OCI-LY3 (cell line): ENCODE results near the gene CALHM2.

ENCODE experiments used
- H2AFZ ChIP-seq: fragments of 200-600, 300-600 bp; shearing (Covaris generic); 2 replicates; pipeline ENCODE4 v1.6.0; 2014; ENCODE audit warnings: antibody characterized with exemption, low read depth, low read length
- H3K27ac ChIP-seq: fragments of 200-600, 300-600 bp; sonication (generic); 2 replicates; pipeline ENCODE4 v1.5.1; 2014; ENCODE audit warnings: mild to moderate bottlenecking, low read length, moderate library complexity, mixed read lengths
- H3K27me3 ChIP-seq: fragments of 200-600, 300-600 bp; sonication (generic); 2 replicates; pipeline ENCODE4 v1.6.1; 2014; ENCODE audit warnings: low read depth, low read length, mixed read lengths
- H3K36me3 ChIP-seq: fragments of 200-600, 300-600 bp; sonication (generic); replicated peaks from 2 replicates; pipeline ENCODE3; 2014; ENCODE audit warnings: low read depth, low read length, mixed read lengths
- H3K4me1 ChIP-seq: fragments of 300-600, 200-600 bp; sonication (generic); 2 replicates; pipeline ENCODE4 v1.6.1; 2014; ENCODE audit warnings: low read length, mixed read lengths
- H3K4me2 ChIP-seq: fragments of 200-600, 300-600 bp; sonication (generic); 2 replicates; pipeline ENCODE4 v1.6.1; 2014; ENCODE audit warnings: low read length, mixed read lengths
- H3K4me3 ChIP-seq: fragments of 300-600, 200-600 bp; sonication (generic); 2 replicates; pipeline ENCODE4 v1.5.1; 2014; ENCODE audit warnings: antibody characterized with exemption, mild to moderate bottlenecking, low read length, moderate library complexity
- H3K79me2 ChIP-seq: fragments of 300-600, 200-600 bp; shearing (Covaris generic); 2 replicates; pipeline ENCODE4 v1.6.1; 2014; ENCODE audit warnings: mild to moderate bottlenecking, low read length, mixed read lengths
- H3K9ac ChIP-seq: fragments of 300-600, 200-600 bp; shearing (Covaris generic); 2 replicates; pipeline ENCODE4 v1.6.0; 2014; ENCODE audit warnings: mild to moderate bottlenecking, low read length, moderate library complexity
- H3K9me3 ChIP-seq: fragments of 200-600, 300-600 bp; shearing (Covaris generic); 2 replicates; pipeline ENCODE4 v1.6.1; 2014; ENCODE audit warnings: low read length, mixed read lengths; ENCODE audit not compliant: insufficient read depth
- H4K20me1 ChIP-seq: fragments of 200-600, 300-600 bp; sonication (generic); 2 replicates; pipeline ENCODE4 v1.6.1; 2016; ENCODE audit warnings: low read length, mixed read lengths; ENCODE audit not compliant: insufficient read depth
- CTCF ChIP-seq: fragments of 200-600, 300-600 bp; sonication (generic); IDR thresholded peaks from 2 replicates; pipeline ENCODE4 v1.5.1; 2014; ENCODE audit warnings: antibody characterized with exemption, low read length, low read depth
- EZH2phosphoT487 ChIP-seq: fragments of 200-600 bp; shearing (Covaris generic); IDR thresholded peaks from 2 replicates; pipeline ENCODE4 v1.6.1; 2018; ENCODE audit warnings: antibody characterized with exemption, mixed run types, low read depth

CALHM2 gene

GRCh38 chr10:103470761-103471653 is 18.8 kb upstream of the CALHM2 start:
- Histone ChIP-seq H3K27ac (peak overlapping the region; percentile 93), H3K4me1 (peaks cover 65% of the 10 kb centered on the region), H3K9me3 (no peaks in the 10 kb centered on the region), H2AFZ (no peak overlapping the region), H3K79me2 (no peaks in the 10 kb centered on the region), H3K9ac (peak overlapping the region; percentile 69), H4K20me1 (no peaks in the 10 kb centered on the region), H3K36me3 (no peaks in the 10 kb centered on the region), H3K27me3 (no peaks in the 10 kb centered on the region), H3K4me3 (peak overlapping the region; percentile 70), H3K4me2 (peak overlapping the region; percentile 95)
- no peak for TF ChIP-seq CTCF
- no peak for TF ChIP-seq EZH2phosphoT487

- Histone ChIP-seq H3K4me2 (0 out of 2 replicates have a peak overlapping the region, but pooled peaks have one; percentile 0), H3K27me3 (no peaks in the 10 kb centered on the region), H3K79me2 (no peaks in the 10 kb centered on the region), H3K27ac (no peak overlapping the region), H3K9ac (no peak overlapping the region), H3K4me3 (no peak overlapping the region), H3K9me3 (no peaks in the 10 kb centered on the region), H3K4me1 (peaks cover 83% of the 10 kb centered on the region), H3K36me3 (no peaks in the 10 kb centered on the region), H2AFZ (no peak overlapping the region), H4K20me1 (no peaks in the 10 kb centered on the region)
- TF ChIP-seq EZH2phosphoT487 = no peak
- TF ChIP-seq CTCF = no peak
Observed at GRCh38 chr10:103469201-103469600, 17.0 kb upstream of the CALHM2 start.

- H2AFZ ChIP-seq = peak overlapping the region; percentile 66
- no peak for TF ChIP-seq EZH2phosphoT487
- TF ChIP-seq CTCF = no peak
- peaks cover 78% of the 10 kb centered on the region for H3K4me1 ChIP-seq
Observed at GRCh38 chr10:103467406-103467805, 15.2 kb upstream of the CALHM2 start.

GRCh38 chr10:103466734-103467133 is 14.6 kb upstream of the CALHM2 start:
- Histone ChIP-seq H3K27ac (peak overlapping the region; percentile 75), H3K4me3 (peak overlapping the region; percentile 28), H3K36me3 (no peaks in the 10 kb centered on the region), H3K79me2 (no peaks in the 10 kb centered on the region), H3K9ac (peak overlapping the region; percentile 46; the same call in 1 of the 2 replicates), H2AFZ (no peak overlapping the region), H3K4me2 (peak overlapping the region; percentile 50), H3K4me1 (peaks cover 71% of the 10 kb centered on the region), H4K20me1 (no peaks in the 10 kb centered on the region), H3K9me3 (no peaks in the 10 kb centered on the region), H3K27me3 (no peaks in the 10 kb centered on the region)
- no peak for TF ChIP-seq CTCF
- no peak for TF ChIP-seq EZH2phosphoT487

More at GRCh38 chr10:103467406-103467805, 15.2 kb upstream of the CALHM2 start:
- Histone ChIP-seq H3K79me2 (no peaks in the 10 kb centered on the region), H3K4me2 (peak overlapping the region; percentile 50), H3K36me3 (no peaks in the 10 kb centered on the region), H3K4me3 (peak overlapping the region; percentile 28; the same call in 1 of the 2 replicates), H4K20me1 (no peaks in the 10 kb centered on the region), H3K9me3 (no peaks in the 10 kb centered on the region), H3K27me3 (no peaks in the 10 kb centered on the region), H3K9ac (peak overlapping the region; percentile 46; the same call in 1 of the 2 replicates), H3K27ac (peak overlapping the region; percentile 75)
